ENCODE data around the gene CD9.

The CD9 gene

DNA sequence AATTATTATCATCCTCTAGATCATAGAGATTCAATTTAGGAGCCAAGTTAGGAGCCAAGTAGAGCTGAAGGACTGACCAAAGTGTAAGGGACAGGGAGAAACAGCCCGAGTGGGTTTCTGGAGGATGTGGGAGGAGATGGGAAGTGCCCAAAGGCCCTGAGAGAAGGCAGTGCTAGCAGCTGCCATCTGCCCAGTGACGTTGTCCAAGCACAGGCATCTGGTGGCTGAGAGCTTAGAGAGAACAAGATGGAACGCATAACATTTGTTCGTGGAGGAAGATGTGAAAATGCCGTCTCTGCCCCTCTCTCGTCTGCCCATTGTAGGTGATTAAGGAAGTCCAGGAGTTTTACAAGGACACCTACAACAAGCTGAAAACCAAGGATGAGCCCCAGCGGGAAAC, 34.7 kb downstream of the CD9 start:
- FAIRE-seq (no peak), DNase-seq (ENCODE audit: extremely low spot score, insufficient read length, low read depth) (no peak)

GRCh38 chr12:6235499-6235898, 35.3 kb downstream of the CD9 start:
- no peak for DNase-seq (ENCODE audit: extremely low spot score, insufficient read length, low read depth)
- FAIRE-seq, result no peak

DNA sequence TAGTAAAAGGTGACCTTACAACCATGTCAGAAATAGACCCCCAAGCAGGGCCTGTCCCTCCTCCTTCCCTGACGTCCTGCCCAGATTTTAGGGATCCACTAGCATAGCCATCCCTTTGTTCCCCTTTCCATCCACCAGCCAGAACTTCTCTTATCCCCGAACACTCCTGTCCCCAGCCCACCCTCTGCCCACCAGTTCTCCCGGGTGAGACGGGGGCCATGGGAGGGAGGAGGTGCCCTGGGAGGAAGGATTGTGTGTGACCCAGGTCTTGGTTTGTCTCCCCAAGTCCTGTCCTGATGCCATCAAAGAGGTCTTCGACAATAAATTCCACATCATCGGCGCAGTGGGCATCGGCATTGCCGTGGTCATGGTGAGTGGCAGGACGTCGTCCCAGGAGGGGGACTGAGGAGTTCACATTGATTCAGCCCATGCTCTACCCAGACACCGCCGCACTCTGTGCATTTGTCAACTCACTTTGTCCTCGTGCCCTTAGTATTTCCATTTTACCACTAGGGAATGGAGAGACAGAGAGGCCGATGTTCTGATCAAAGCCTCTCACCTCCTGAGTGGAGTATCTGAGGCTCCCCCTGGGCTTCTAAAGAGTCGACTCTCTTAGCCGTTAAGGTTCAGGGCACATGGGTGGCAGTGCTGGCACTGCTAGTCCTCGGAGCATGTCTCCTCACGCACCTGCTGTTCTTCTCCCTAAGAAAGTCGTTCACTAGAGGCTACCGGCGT, 35.9 kb downstream of the CD9 start:
- no peak for DNase-seq (ENCODE audit: extremely low spot score, insufficient read length, low read depth)
- FAIRE-seq, result no peak

- FAIRE-seq (no peak), DNase-seq (ENCODE audit: extremely low spot score, insufficient read length, low read depth) (no peak)
Measured at GRCh38 chr12:6236641-6236940, 36.4 kb downstream of the CD9 start.

GRCh38 chr12:6237830-6238229, 37.6 kb downstream of the CD9 start:
- no peak for FAIRE-seq

DNA sequence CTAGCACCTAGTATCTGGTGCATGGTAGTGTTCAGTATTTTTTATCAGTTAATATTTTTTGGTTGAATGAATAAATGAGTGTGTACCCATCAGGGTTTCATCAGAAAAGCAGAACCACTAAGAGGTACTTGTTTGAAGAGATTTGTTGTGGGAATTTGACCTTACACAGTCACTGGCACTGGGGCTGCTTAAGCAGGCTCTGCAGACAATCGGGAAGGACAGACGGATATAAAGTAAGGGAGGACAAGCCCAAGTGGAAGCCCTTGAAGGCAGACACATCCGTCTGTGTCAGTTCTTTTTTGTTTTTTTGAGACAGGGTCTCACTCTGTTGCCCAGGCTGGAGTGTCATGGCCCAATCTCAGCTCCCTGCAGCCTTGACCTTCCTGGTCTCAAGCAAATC, 38.7 kb downstream of the CD9 start:
- FAIRE-seq, result no peak
- DNase-seq (ENCODE audit: extremely low spot score, insufficient read length, low read depth), result no peak

More at GRCh38 chr12:6237830-6238229, 37.6 kb downstream of the CD9 start:
- no peak for DNase-seq (ENCODE audit: extremely low spot score, insufficient read length, low read depth)

GRCh38 chr12:6241495-6241894, 41.3 kb downstream of the CD9 start:
- DNase-seq (ENCODE audit: extremely low spot score, insufficient read length, low read depth) (no peak), FAIRE-seq (no peak)

DNA sequence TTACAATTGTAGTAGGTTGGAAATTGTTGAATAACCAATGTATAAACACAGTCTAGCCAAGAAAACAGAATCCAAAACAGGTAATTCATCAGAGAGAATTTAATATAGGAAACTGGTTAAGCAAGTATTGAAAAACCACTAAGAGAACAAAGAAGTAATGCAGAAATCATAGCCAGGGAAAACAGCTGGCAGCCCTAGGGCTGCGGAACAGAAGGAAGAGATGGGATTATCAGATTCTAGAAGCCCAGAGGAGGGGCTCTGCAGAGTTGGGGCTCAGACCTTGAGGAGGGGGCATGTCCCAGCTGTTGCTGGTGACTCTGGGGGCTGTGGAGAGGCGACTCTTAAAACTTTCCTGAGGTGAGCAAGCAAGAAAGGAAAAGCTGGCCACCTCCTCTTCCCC, 49.4 kb downstream of the CD9 start:
- DNase-seq (ENCODE audit: extremely low spot score, insufficient read length, low read depth) (no peak), FAIRE-seq (no peak)

GRCh38 chr12:6250343-6250742, 50.1 kb downstream of the CD9 start:
- DNase-seq (ENCODE audit: extremely low spot score, insufficient read length, low read depth), result no peak

GRCh38 chr12:6253278-6253677, 53.1 kb downstream of the CD9 start:
- DNase-seq (ENCODE audit: extremely low spot score, insufficient read length, low read depth), result no peak
- FAIRE-seq, result no peak

More at GRCh38 chr12:6250343-6250742, 50.1 kb downstream of the CD9 start:
- FAIRE-seq, result no peak

DNA sequence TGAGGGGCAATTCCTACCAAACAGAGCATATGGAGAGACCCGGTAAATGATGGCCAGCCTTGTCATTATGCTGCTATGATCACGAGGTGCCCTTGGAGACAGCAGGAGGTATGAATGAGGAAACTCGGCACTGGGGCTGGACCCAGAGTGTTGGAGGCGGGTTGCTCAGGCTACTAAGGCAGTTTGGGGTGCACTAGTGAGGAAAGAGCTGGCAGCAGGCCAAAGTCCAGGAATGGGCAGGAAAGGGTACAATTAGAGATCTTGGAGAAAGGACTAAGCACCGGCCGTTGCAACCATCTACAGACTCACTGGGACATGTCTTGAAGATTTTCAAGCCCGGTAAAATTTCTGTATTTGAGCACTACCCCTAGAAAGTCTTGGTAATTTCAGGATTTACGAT, 54.3 kb downstream of the CD9 start:
- DNase-seq (ENCODE audit: extremely low spot score, insufficient read length, low read depth) (no peak), FAIRE-seq (no peak)

DNA sequence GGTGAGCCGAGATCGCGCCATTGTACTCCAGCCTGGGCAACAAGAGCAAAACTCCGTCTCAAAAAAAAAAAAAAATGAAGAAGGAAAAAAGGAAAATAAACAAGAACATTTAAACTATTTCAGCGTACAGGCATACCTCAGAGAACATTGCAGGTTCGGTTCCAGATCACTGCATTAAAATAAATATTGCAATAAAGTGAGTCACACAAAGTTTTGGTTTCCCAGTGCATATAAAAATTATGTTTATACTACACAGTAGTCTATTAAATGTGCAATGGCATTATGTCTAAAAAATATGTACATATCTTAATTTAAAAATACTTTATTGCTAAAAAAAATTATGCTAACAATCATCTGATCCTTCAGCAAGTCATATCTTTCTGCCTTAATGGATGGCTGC, 56.8 kb downstream of the CD9 start:
- FAIRE-seq, result no peak
- DNase-seq (ENCODE audit: extremely low spot score, insufficient read length, low read depth), result no peak

DNA sequence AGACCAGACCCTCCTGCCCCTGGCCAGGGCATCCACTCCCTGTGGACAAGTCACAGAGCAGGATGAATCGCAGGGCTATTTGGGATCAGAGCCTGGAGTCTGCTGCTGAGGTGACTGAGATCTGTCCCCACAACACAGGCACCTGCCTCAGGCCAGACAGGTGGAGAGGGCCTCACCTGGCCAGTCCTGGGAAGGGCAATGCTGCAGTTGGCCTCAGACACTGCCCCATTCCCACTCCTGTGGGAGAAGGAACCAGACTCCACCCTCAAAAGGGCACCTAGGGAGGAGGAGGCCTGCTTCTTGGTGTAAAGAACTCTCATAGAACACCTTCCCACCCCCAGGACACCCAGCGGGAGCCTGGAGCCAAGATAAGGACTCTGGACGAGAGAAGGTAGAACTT, 62.0 kb downstream of the CD9 start:
- FAIRE-seq, result no peak
- no peak for DNase-seq (ENCODE audit: extremely low spot score, insufficient read length, low read depth)

GRCh38 chr12:6262623-6263022, 62.4 kb downstream of the CD9 start:
- FAIRE-seq (no peak), DNase-seq (ENCODE audit: extremely low spot score, insufficient read length, low read depth) (no peak)

GRCh38 chr12:6263931-6264330, 63.7 kb downstream of the CD9 start:
- FAIRE-seq (no peak), DNase-seq (ENCODE audit: extremely low spot score, insufficient read length, low read depth) (no peak)

GRCh38 chr12:6264402-6265037, 64.3 kb downstream of the CD9 start:
- DNase-seq (ENCODE audit: extremely low spot score, insufficient read length, low read depth), result no peak
- FAIRE-seq, result no peak

DNA sequence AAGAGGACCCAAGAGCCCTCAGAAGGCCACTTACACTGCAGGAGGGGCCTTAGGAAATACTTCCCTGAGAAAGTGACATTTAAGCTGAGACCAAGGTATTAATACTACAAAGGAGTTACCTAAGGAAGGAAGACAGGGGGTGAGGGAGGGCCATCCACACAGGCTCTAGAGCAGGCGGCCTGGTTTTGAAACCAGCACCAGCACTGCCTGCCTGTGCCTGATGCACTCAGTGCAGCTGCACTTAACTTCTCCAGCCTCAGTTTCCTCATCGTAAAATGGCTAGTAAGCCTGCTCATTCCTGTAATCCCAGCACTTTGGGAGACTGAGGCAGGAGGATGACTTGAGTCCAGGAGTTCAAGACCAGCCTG, 64.8 kb downstream of the CD9 start:
- FAIRE-seq, result no peak
- DNase-seq (ENCODE audit: extremely low spot score, insufficient read length, low read depth), result no peak

DNA sequence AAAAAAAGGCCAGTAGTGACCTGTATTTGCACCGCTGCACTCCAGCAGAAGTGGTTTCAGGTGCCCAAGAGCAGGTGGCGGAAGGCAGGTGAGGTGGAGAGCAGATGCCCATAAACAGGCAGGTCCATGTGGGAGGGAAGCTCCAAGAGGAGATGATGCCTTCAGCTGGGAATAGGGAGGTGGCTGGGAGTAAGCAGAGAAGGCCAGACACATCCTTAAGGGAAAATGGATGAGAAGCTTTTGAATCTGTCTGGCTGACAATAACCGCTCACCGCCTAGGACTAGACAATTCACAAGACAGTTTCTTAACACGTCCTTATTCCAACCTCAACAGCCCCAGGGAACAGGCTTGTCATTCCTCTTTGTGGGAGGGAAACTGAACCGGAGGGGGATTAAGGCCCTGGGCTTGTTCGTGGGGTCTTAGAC, 66.4 kb downstream of the CD9 start:
- FAIRE-seq (no peak), DNase-seq (ENCODE audit: extremely low spot score, insufficient read length, low read depth) (no peak)

DNA sequence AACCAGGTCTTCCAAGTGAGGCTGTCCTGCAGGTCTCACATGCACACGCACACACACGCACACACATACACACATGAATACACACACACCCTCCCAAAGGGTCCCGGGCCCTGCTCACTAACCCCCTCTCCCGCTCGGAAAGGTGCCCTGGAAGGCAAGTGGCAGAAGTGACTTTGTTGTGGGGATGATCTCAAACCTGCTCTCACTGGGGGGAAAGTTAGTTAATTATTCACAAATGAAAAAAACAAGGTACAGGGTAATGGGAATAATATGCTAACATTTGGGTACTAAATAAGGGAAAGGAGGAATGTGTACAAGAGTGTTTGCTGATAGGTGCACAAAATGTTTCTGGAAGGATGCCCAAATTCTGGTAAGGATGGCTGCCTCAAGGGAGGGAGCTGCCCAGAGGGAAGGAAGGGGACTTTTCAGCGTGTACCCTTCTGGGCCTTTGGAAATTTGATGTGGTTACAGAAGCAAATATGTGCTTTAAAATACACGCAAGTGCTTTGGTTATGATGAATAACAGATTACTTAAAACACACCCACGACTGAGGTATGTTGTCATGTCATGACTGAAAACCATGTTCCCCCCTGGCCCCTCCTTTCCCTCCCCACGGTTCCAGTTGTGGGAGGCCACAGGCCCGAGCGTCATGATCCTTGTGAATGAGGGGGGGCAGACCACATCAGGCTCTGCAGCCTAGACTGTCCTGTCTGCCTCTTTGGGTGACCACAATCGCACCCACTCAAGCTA, 66.9 kb downstream of the CD9 start:
- FAIRE-seq (peak; percentile 78), DNase-seq (ENCODE audit: extremely low spot score, insufficient read length, low read depth) (no peak)

DNA sequence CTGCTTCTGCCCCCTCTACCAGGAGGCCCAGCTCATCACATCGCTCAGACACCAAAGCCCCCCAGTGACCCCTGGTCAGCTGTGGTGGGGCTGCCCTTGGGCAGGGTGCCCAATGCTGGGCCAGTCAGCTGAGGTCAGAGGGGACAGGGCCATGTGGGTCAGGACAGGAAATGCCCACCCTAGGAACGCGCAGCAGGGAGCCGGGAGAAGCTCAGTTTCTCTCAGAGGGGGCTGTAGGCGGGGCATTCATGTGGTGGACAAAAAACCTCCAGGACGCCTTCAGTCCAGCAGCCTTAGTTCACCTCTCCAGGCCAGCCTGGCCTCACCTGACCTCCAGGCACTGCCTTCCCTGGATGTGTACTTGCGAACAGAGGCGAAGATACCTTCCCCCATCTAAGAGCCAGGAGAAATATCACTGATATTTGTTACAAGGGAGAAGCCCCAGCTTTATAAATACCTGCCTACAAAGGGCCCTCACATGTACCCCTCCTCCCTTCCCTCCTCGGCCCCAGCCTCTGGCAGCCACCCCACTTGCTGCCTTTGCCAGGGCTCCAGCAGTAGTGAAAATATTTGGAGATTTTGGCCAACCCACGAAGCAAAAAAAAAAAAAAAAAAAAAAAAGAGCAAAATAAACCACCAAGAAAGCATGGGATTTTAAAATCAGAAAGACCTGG, 68.4 kb downstream of the CD9 start:
- DNase-seq (ENCODE audit: extremely low spot score, insufficient read length, low read depth) (no peak), FAIRE-seq (no peak)

DNA sequence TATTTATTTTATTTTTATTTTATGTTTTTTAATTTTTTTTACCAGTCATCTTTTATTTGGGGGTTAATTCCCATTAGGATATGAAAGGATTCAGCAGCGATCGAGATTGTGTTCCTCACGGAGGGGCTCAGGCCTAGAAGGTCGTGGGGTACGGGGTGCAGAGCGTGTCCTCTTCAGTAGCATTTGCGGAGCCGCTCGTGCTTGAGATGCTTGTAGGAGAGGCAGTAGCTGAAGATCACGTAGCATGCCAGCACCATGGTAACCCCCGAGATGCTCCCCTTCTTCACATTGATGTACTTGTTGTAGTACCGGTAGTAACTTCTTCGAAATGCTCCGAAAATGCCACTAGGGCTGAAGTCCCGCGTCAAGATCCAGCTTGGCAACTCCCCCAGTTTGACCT, 69.8 kb downstream of the CD9 start:
- no peak for FAIRE-seq
- DNase-seq (ENCODE audit: extremely low spot score, insufficient read length, low read depth), result no peak
